Spleen (tissue), 11 donors: ENCODE data around the gene CUL5. TPM values are rescaled to one million over a fixed set of nuclear protein-coding genes. Genes with fewer than 3 reads are reported as not detected.
"Not testable (repeated sequence)": the region's sequence is repeated elsewhere in the genome, so short reads cannot be mapped to it uniquely, and the experiment has no call there.

Source experiments
- DNase-seq: peaks from one replicate; pipeline ENCODE4 v3.0.0-alpha.2; 2020
- H3K27ac ChIP-seq, 8 donors: fragments of 200-600 bp; sonication (generic) in 7 of 8; 1 replicate in 4 of 8; 2 replicates in 4 of 8; pipeline versions ENCODE4 v1.5.0 to v1.8.0; 2016 to 2021; ENCODE audit warnings: inconsistent platforms in 4 of 8, mild to moderate bottlenecking in 4 of 8, moderate library complexity in 1 of 8
- H3K27me3 ChIP-seq, 7 donors: fragments of 200-600 bp; sonication (generic) in 6 of 7; replicated peaks in 1 of 7; 1 replicate in 4 of 7; 2 replicates in 3 of 7; pipeline versions ENCODE4 v1.5.0 to v1.8.0; 2016 to 2021; ENCODE audit warnings: inconsistent platforms in 3 of 7, mild to moderate bottlenecking in 1 of 7
- H3K36me3 ChIP-seq, 6 donors: fragments of 200-600 bp; sonication (generic) in 5 of 6; 1 replicate in 4 of 6; 2 replicates in 2 of 6; pipeline versions ENCODE4 v1.5.0 to v1.8.0; 2016 to 2021; ENCODE audit warnings: inconsistent platforms in 2 of 6
- H3K4me1 ChIP-seq, 6 donors: fragments of 200-600 bp; sonication (generic) in 5 of 6; 1 replicate in 3 of 6; 2 replicates in 3 of 6; pipeline versions ENCODE4 v1.5.0 to v1.8.0; 2016 to 2021; ENCODE audit warnings: inconsistent platforms in 3 of 6
- H3K4me3 ChIP-seq, 8 donors: fragments of 200-600 bp; sonication (generic) in 7 of 8; 1 replicate in 4 of 8; 2 replicates in 4 of 8; pipeline versions ENCODE4 v1.5.0 to v1.8.0; 2016 to 2021; ENCODE audit warnings: inconsistent platforms in 4 of 8, mild to moderate bottlenecking in 4 of 8, moderate library complexity in 2 of 8
- H3K9me3 ChIP-seq, 8 donors: fragments of 200-600 bp; sonication (generic) in 7 of 8; 1 replicate in 4 of 8; 2 replicates in 4 of 8; pipeline versions ENCODE4 v1.5.0 to v1.8.0; 2016 to 2021; ENCODE audit warnings: inconsistent platforms in 4 of 8
- CTCF ChIP-seq, 11 experiments: fragments of 200-600 bp in 7 of 11; fragments of 450-650 bp in 4 of 11; sonication (generic) in 4 of 11; IDR thresholded peaks in 8 of 11; conservative IDR thresholded peaks in 3 of 11; 1 replicate in 7 of 11; 2 replicates in 4 of 11; pipeline versions ENCODE4 v1.4.0 to v1.8.0; 2016 to 2021; ENCODE audit warnings: antibody characterized with exemption in 11 of 11, inconsistent platforms in 4 of 11, mild to moderate bottlenecking in 1 of 11
- POLR2A ChIP-seq, 3 donors: fragments of 450-650 bp; IDR thresholded peaks; one replicate each; pipeline ENCODE4 v1.5.1; 2017; ENCODE audit warnings: antibody characterized with exemption in 3 of 3, mild to moderate bottlenecking in 1 of 3
- POLR2AphosphoS5 ChIP-seq, 3 donors: sonication (generic); formaldehyde crosslinking; IDR thresholded peaks; one replicate each; pipeline ENCODE4 v1.5.1; 2017; ENCODE audit warnings: antibody characterized with exemption in 3 of 3
- WGBS, 5 donors: extraction: QIAGEN DNeasy Blood & Tissue Kit in 3 of 5; methylation state at CpG; one replicate each; pipeline versions ENCODE4 v1.1.5 to v1.1.7; 2013 to 2018; 5-methylcytosine and 5-hydroxymethylcytosine counted together
- intact Hi-C: fragments of 100-400 bp; cut with DNase I; formaldehyde crosslinking; loops from one replicate; pipeline ENCODE4 v1.15.0; 2023; ENCODE audit warnings: low total_unique reads
- polyA plus RNA-seq, 3 donors: library from polyadenylated mRNA; stranded (reverse); fragments of 200-250 nt; gene quantifications; one replicate each; pipeline ENCODE4 v1.2.1, GENCODE V29; 2013
- total RNA-seq, 7 donors: library from RNA; depleted of rRNA in 3 of 7; stranded (reverse); fragments of >200 nt in 3 of 7; fragmentation: NEBNext Ultra II Directional in 4 of 7; extraction: Animal tissue kit (Norgen Biotek cat#: 25700) in 4 of 7; gene quantifications; one replicate each; pipeline versions ENCODE4 v1.1.0 to v1.2.1, GENCODE V29; 2016 to 2021
- donor health status: healthy with polysubstance abuse.
- donor health status: DM: no; HTN: no; CAD: no; lungs with moderate emphysema.
- donor health status: DM: no; HTN: no; CAD: no.
- donor health status: Bipolar disorder and iron deficiency.
- donor health status: healthy.
- donor health status: DM: no; HTN: no; CAD: no.
- donor health status: DM: yes; HTN: yes; CAD: no.

CUL5 gene
- total and polyA plus RNA-seq, 10 donors: 5.5 to 42.7 (median 35.6) TPM

DNA sequence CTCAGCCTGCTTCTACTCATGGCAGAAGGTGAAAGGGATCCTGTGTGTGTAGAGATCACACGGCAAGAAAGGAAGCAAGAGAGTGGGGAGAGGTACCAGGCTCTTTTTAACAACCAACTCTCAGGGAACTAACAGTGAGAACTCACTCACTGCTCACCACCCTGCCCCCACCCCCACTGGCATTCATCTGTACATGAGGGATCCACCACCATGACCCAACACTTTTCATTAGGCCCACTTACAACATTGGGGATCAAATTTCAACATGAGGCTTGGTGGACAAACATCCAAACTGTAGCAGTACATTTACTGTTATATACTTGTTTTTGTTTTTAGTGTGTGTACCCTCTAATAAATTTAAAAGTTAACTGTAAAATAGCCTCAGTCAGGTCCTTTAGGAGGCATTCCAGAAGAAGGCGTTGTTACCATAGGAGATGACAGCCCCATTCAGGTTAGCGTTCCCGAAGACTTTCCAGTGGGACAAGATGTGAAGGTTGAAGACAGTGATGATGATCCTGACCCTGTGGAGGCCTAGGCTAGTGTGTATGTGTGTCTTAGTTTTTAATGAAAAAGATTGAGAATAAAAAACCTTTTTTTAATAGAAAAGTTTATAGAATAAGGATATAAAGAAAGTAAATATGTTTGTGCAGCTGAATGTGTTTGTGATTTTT lies 11.3 kb downstream of the CUL5 start:
- WGBS, 5 donors: 62 to 89% (median 70%) methylated on average over 4 of the region's 4 CpGs
- intact Hi-C loops: no loop called here
- no peak overlapping the region for H3K4me3 ChIP-seq
- no peak overlapping the region for H3K27ac ChIP-seq
- peaks cover 0 to 84% (median 30%) of the 10 kb centered on the region in 6 donors for H3K4me1 ChIP-seq
- H3K27me3 ChIP-seq: no peaks in the 10 kb centered on the region
- no peaks in the 10 kb centered on the region for H3K9me3 ChIP-seq
- no peak for DNase-seq
- TF ChIP-seq POLR2A (IDR thresholded peaks at IDR 0.05) (no peak), POLR2AphosphoS5 (IDR thresholded peaks at IDR 0.05) (no peak), CTCF (IDR thresholded peaks at IDR 0.05 in 8 of 11, conservative IDR thresholded peaks at IDR 0.05 in 3 of 11) (no peak)
- peaks cover 0 to 19% (median 0%) of the 10 kb centered on the region in 6 donors for H3K36me3 ChIP-seq

GRCh38 chr11:108025387-108026080 lies 16.8 kb downstream of the CUL5 start:
- no peaks in the 10 kb centered on the region for H3K36me3 ChIP-seq
- H3K4me3 ChIP-seq: no peak overlapping the region
- no peak overlapping the region for H3K27ac ChIP-seq
- DNase-seq: no peak
- peaks cover 0 to 65% (median 20%) of the 10 kb centered on the region in 6 donors for H3K4me1 ChIP-seq
- intact Hi-C loops: no loop called here
- TF ChIP-seq CTCF (IDR thresholded peaks at IDR 0.05 in 8 of 11, conservative IDR thresholded peaks at IDR 0.05 in 3 of 11) (no peak), POLR2A (IDR thresholded peaks at IDR 0.05) (no peak), POLR2AphosphoS5 (IDR thresholded peaks at IDR 0.05) (no peak)
- no peaks in the 10 kb centered on the region for H3K27me3 ChIP-seq
- WGBS, 5 donors: 58 to 78% (median 62%) methylated on average over 5 of the region's 5 CpGs
- no peaks in the 10 kb centered on the region for H3K9me3 ChIP-seq

DNA sequence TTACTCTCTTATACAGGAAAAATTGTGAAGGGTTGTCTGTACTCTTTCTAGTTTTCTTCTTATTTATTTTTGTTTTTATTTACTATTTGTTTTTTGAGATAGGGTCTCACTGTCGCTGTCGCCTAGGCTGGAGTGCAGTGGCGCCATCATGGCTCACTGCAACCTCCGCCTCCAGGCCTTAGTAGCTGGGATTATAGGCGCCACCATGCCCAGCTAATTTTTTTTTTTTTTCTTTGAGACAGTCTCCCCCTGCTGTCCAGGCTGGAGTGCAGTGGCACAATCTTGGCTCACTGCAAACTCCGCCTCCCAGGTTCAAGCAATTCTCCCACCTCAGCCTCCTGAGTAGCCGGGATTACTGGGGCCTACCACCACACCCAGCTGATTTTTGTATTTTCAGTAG lies 18.4 kb downstream of the CUL5 start:
- no peak overlapping the region for H3K4me3 ChIP-seq
- H3K36me3 ChIP-seq: peaks cover 0 to 10% (median 0%) of the 10 kb centered on the region in 6 donors
- H3K4me1 ChIP-seq: peaks cover 0 to 59% (median 18%) of the 10 kb centered on the region in 6 donors
- H3K27ac ChIP-seq: no peak overlapping the region
- TF ChIP-seq CTCF (IDR thresholded peaks at IDR 0.05 in 8 of 11, conservative IDR thresholded peaks at IDR 0.05 in 3 of 11): no peak
- TF ChIP-seq POLR2A (IDR thresholded peaks at IDR 0.05): no peak
- TF ChIP-seq POLR2AphosphoS5 (IDR thresholded peaks at IDR 0.05): no peak
- intact Hi-C loops: no loop called here
- WGBS, 5 donors: 93 to 98% (median 97%) methylated on average over 7 of the region's 7 CpGs
- no peaks in the 10 kb centered on the region for H3K27me3 ChIP-seq
- no peak for DNase-seq
- peaks cover 0 to 9% (median 0%) of the 10 kb centered on the region in 8 donors for H3K9me3 ChIP-seq

DNA sequence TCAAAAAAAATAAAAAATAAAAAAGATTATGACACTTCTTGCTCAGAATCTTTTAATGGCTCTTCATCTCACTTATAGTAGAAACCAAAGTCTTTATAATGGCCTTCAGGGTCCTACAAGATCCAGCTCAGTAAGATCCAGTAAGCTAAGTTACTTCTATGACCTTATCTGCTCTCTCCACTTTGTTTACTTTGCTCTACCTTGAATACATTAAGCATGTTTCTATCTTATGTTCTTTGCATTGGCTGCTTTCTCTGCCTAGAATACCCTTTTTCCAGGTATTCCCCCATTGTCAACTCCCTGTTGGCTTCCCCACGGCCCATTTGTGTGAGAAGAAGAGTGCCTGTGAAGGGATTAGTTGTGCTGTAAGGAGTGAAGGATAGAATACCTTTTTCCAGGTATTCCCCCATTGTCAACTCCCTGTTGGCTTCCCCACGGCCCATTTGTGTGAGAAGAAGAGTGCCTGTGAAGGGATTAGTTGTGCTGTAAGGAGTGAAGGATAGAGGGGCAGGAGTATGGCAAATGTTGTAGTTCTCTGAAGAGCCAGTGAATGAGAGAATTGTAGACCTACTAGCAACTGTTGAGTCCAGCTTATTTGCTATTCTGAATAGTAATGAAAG lies 20.2 kb downstream of the CUL5 start:
- WGBS, 5 donors: 90 to 98% (median 93%) methylated on average over 2 of the region's 2 CpGs
- H3K27ac ChIP-seq, H3K4me3 ChIP-seq, H3K9me3 ChIP-seq, DNase-seq, intact Hi-C loops, H3K27me3 ChIP-seq: not testable (repeated sequence)
- Histone ChIP-seq H3K36me3 (peaks cover 0 to 18% (median 2%) of the 10 kb centered on the region in 6 donors), H3K4me1 (peaks cover 0 to 42% (median 18%) of the 10 kb centered on the region in 6 donors)

DNA sequence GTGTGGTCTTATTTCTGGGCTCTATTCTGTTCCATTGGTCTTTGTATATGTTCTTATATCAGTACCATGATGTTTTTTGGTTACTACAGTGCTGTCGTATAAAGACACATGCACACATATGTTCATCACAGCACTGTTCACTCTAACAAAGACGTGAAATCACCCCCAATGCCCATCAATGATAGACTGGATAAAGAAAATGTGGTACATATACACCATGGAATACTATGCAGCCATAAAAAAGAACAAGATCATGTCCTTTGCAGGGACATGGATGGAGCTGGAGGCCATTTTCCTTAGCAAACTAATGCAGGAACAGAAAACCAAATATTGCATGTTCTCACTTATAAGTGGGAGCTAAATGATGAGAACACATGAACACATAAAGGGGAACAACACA lies 22.9 kb downstream of the CUL5 start:
- H3K27ac ChIP-seq, H3K4me3 ChIP-seq, DNase-seq, H3K27me3 ChIP-seq, H3K9me3 ChIP-seq, intact Hi-C loops: not testable (repeated sequence)
- H3K36me3 ChIP-seq: peaks cover 0 to 45% (median 21%) of the 10 kb centered on the region in 6 donors
- peaks cover 0 to 16% (median under 1%) of the 10 kb centered on the region in 6 donors for H3K4me1 ChIP-seq
- 94 to 98% (median 95%) methylated on average over 2 of the region's 2 CpGs for WGBS, 5 donors
